Adrenal gland (tissue), 5 donors: ENCODE results near the gene UCN.

Experiments
- POLR2A ChIP-seq, 2 donors: fragments of 450-650 bp; IDR thresholded peaks; one replicate each; pipeline ENCODE4 v1.6.1; 2017; ENCODE audit warnings: antibody characterized with exemption in 2 of 2, mild to moderate bottlenecking in 2 of 2, moderate library complexity in 1 of 2
- TF ChIP-seq, protein P1 (sequence below), 6 experiments: fragments of 450-650 bp in 4 of 6; fragments of 200-600 bp in 2 of 6; sonication (generic) in 1 of 6; IDR thresholded peaks; 1 replicate in 5 of 6; 2 replicates in 1 of 6; pipeline versions ENCODE4 v1.5.1 to v1.8.0; 2016 to 2021; ENCODE audit warnings: antibody characterized with exemption in 6 of 6, mild to moderate bottlenecking in 2 of 6, moderate library complexity in 1 of 6
- donor health status: DM: no; HTN: no; CAD: no.

DNA sequence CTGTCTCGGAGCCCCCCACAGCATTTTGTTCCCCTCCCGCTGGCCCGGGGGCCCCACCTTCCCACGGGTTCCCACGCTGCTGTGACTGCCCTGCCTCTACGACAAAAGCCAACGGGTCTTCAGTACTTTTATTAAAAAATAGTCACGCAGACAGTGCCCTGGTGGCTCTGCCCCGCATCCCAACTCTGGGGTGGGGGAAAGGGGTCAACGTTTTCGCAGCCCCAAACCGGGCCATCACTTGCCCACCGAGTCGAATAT is 1.0 kb downstream of the UCN start:
- TF ChIP-seq, protein P1, sequence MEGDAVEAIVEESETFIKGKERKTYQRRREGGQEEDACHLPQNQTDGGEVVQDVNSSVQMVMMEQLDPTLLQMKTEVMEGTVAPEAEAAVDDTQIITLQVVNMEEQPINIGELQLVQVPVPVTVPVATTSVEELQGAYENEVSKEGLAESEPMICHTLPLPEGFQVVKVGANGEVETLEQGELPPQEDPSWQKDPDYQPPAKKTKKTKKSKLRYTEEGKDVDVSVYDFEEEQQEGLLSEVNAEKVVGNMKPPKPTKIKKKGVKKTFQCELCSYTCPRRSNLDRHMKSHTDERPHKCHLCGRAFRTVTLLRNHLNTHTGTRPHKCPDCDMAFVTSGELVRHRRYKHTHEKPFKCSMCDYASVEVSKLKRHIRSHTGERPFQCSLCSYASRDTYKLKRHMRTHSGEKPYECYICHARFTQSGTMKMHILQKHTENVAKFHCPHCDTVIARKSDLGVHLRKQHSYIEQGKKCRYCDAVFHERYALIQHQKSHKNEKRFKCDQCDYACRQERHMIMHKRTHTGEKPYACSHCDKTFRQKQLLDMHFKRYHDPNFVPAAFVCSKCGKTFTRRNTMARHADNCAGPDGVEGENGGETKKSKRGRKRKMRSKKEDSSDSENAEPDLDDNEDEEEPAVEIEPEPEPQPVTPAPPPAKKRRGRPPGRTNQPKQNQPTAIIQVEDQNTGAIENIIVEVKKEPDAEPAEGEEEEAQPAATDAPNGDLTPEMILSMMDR (IDR thresholded peaks at IDR 0.05), result no peak
- no peak for TF ChIP-seq POLR2A (IDR thresholded peaks at IDR 0.05)
